ENCODE measurements around the gene ARGLU1. TPM values are rescaled to one million over a fixed set of nuclear protein-coding genes. Genes with fewer than 3 reads are reported as not detected.
A peak's percentile ranks its signal among the peaks of the same experiment; 100 is the strongest.
"Not testable (repeated sequence)": the region's sequence is repeated elsewhere in the genome, so short reads cannot be mapped to it uniquely, and the experiment has no call there.

ARGLU1 gene
- total RNA-seq, 2 donors from 2014 or later: 58.7 to 60.0 TPM

DNA sequence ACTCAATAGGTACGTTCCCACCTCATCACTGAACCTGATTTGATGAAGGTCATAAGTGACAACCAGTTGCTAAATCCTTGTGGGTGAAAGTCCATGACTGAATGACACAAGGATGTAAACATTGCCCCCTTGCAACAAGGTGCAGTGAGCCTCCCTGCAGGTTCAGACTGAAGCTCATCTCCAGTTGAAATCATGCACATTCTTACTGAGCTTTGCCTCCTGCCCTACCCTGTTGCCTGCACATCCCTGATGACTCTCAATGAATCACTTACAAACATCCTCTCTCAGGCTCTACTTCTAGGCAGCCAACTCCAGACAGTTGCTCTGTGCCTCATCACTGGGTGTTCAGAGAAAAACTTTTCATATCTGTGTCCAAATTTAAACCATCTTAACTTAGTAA, 42.5 kb upstream of the ARGLU1 start:
- no peak for DNase-seq
- no peak overlapping the region for H3K4me3 ChIP-seq
- H3K27ac ChIP-seq: no peak overlapping the region
- intact Hi-C loops (cut with DNase I): loop anchor here (10.0 kb wide), 1 partner anchor 304 kb away; no protein-coding TSS in a partner anchor
- TF ChIP-seq, protein P1, sequence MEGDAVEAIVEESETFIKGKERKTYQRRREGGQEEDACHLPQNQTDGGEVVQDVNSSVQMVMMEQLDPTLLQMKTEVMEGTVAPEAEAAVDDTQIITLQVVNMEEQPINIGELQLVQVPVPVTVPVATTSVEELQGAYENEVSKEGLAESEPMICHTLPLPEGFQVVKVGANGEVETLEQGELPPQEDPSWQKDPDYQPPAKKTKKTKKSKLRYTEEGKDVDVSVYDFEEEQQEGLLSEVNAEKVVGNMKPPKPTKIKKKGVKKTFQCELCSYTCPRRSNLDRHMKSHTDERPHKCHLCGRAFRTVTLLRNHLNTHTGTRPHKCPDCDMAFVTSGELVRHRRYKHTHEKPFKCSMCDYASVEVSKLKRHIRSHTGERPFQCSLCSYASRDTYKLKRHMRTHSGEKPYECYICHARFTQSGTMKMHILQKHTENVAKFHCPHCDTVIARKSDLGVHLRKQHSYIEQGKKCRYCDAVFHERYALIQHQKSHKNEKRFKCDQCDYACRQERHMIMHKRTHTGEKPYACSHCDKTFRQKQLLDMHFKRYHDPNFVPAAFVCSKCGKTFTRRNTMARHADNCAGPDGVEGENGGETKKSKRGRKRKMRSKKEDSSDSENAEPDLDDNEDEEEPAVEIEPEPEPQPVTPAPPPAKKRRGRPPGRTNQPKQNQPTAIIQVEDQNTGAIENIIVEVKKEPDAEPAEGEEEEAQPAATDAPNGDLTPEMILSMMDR (IDR thresholded peaks at IDR 0.05): no peak
- H3K9ac ChIP-seq (ENCODE audit: low read depth in 2 of 2, low read length in 2 of 2): no peak overlapping the region
- H3K36me3 ChIP-seq: no peaks in the 10 kb centered on the region
- H3K4me1 ChIP-seq: no peaks in the 10 kb centered on the region
- no peaks in the 10 kb centered on the region for H3K9me3 ChIP-seq
- H3K27me3 ChIP-seq: no peaks in the 10 kb centered on the region

DNA sequence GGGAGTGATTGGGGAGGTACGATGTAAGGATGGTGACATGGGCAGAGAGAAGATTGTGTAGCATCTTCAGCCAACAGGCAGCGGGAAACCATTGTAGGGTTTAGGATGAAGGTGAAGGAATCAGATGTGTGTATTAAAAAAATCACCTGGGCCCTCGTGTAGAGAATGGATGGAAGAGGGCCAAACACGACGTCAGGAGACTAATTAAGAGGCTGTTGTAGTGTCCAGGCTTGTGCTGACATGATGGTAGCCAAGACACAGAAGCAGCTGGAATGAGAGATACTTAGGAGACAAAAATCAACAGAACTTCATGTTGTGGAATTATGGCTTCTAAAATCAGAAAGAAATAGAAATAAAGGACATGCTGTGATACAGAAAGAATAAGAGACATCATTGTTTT, 41.2 kb upstream of the ARGLU1 start:
- no peak for DNase-seq
- Histone ChIP-seq H3K4me3 (no peak overlapping the region), H3K36me3 (no peaks in the 10 kb centered on the region), H3K27me3 (no peaks in the 10 kb centered on the region), H3K27ac (no peak overlapping the region), H3K4me1 (no peaks in the 10 kb centered on the region), H3K9me3 (no peaks in the 10 kb centered on the region), H3K9ac (ENCODE audit: low read depth in 2 of 2, low read length in 2 of 2) (no peak overlapping the region)
- TF ChIP-seq, protein P1 (IDR thresholded peaks at IDR 0.05): no peak
- intact Hi-C loops (cut with DNase I): loop anchor here (5.0 kb wide), 1 partner anchor 62 kb away; no protein-coding TSS in a partner anchor

DNA sequence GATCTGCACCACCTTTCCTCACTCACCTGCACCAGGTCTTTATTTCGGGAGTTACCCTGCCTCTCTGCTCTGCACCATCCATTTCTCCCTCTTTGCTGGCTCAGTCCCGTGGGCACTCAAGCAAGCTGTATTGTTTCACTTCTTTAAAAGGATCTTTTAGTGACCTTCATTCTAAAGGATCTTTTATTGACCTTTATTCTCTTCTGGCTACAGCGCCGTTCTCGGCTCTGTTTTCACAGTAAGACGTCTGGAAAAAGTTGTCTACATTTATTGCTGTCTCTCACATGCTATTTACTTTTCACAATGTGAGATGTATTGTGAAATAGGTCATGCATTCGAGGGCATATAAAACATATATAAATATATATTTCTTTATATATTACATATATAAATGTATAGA, 35.6 kb upstream of the ARGLU1 start:
- intact Hi-C loops (cut with DNase I): no loop called here

DNA sequence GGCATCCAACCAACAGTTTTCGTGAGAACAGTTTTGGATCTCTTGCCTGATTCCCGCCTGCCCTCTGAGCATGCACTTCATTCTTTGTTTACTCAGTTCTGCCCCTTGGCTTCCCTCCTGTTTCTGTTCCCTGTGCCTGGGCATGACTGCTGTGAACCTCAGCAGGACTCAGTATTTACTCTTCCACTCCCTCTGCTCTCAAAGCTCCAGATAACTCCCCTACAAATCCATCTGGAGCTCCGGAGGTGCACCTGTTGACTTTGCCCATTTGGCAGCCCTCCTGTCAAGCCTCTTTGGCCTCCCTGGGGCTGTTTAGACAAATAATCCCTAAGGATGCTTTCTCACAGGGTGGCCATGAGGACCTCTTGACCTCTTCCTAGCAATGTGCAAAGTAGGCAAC, 34.2 kb upstream of the ARGLU1 start:
- intact Hi-C loops (cut with DNase I): no loop called here
- no peaks in the 10 kb centered on the region for H3K4me1 ChIP-seq
- H3K9ac ChIP-seq (ENCODE audit: low read depth in 2 of 2, low read length in 2 of 2): no peak overlapping the region
- H3K27ac ChIP-seq: no peak overlapping the region
- no peaks in the 10 kb centered on the region for H3K36me3 ChIP-seq
- DNase-seq: peak; percentile 68
- H3K9me3 ChIP-seq: no peaks in the 10 kb centered on the region
- TF ChIP-seq, protein P1 (IDR thresholded peaks at IDR 0.05): no peak
- no peak overlapping the region for H3K4me3 ChIP-seq
- no peaks in the 10 kb centered on the region for H3K27me3 ChIP-seq

More for the DNA sequence above, 35.6 kb upstream of the ARGLU1 start:
- Histone ChIP-seq H3K36me3 (no peaks in the 10 kb centered on the region), H3K9me3 (no peaks in the 10 kb centered on the region), H3K27ac (peak overlapping the region; percentile 52), H3K4me1 (no peaks in the 10 kb centered on the region), H3K4me3 (no peak overlapping the region), H3K9ac (ENCODE audit: low read depth in 2 of 2, low read length in 2 of 2) (no peak overlapping the region), H3K27me3 (no peaks in the 10 kb centered on the region)
- TF ChIP-seq, protein P1 (IDR thresholded peaks at IDR 0.05): no peak
- DNase-seq: no peak

DNA sequence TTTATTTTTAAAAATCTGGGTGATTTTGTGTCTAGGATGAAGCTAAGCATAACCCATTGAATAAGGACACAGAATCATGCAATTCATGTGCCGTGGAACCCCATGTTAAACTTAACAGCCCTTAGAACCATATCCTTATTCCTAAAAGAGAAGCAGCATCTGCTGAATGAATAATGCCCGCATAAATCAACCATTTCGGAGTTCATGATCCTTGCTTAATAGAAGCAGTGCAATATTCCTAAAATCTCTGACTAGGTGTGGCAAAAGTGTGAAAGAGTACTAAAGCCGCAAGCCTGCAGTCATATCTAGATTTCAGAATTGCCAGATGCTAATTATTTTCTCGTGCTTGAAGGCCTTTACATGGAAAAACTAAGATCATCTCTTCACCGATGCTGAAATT, 33.6 kb upstream of the ARGLU1 start:
- H3K4me3 ChIP-seq: no peak overlapping the region
- no peak overlapping the region for H3K9ac ChIP-seq (ENCODE audit: low read depth in 2 of 2, low read length in 2 of 2)
- H3K27ac ChIP-seq: no peak overlapping the region
- DNase-seq: no peak
- TF ChIP-seq, protein P1 (IDR thresholded peaks at IDR 0.05): no peak
- intact Hi-C loops (cut with DNase I): no loop called here
- H3K9me3 ChIP-seq: no peaks in the 10 kb centered on the region
- H3K27me3 ChIP-seq: no peaks in the 10 kb centered on the region
- no peaks in the 10 kb centered on the region for H3K36me3 ChIP-seq
- no peaks in the 10 kb centered on the region for H3K4me1 ChIP-seq

DNA sequence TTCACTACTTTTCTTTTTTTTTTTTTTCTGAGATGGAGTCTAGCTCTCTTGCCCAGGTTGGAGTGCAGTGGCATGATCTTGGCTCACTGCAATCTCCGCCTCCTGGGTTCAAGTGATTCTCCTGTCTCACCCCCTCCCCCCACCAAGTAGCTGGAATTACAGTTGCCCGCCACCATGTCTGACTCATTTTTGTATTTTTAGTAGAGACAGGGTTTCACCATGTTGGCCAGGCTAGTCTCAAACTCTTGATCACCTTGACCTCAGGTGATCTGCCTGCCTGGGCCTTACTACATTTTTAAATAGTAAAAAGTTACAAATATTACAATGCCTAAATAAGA, 32.8 kb upstream of the ARGLU1 start:
- H3K27me3 ChIP-seq; intact Hi-C loops (cut with DNase I); H3K27ac ChIP-seq; H3K9ac ChIP-seq (ENCODE audit: low read depth in 2 of 2, low read length in 2 of 2); H3K36me3 ChIP-seq; H3K9me3 ChIP-seq; DNase-seq; H3K4me3 ChIP-seq; H3K4me1 ChIP-seq: not testable (repeated sequence)
